Activated CD4-positive, alpha-beta memory T cell treated with anti-CD3 and anti-CD28 coated beads for 36 hours (primary cell): ENCODE measurements around the gene TPCN2. TPM values are rescaled to one million over a fixed set of nuclear protein-coding genes. Genes with fewer than 3 reads are reported as not detected.

Experiments used
- CTCF ChIA-PET: fragments of 350-600 bp; sonication (Branson Sonifier 250); formaldehyde crosslinking; loops from one replicate; lab custom pipeline; 2021; ENCODE audit warnings: antibody characterized with exemption, inconsistent platforms; lab: Charles Lee
- POLR2A ChIA-PET: fragments of 350-600 bp; sonication (Branson Sonifier 250); formaldehyde crosslinking; loops from one replicate; lab custom pipeline; 2021; ENCODE audit warnings: antibody characterized with exemption; lab: Charles Lee
- DNase-seq: peaks from one replicate; pipeline ENCODE4 v3.0.0-alpha.2; 2020
- H3K27ac Mint-ChIP-seq: one replicate; pipeline ENCODE4 v1.8.0; 2021; ENCODE audit warnings: mixed read lengths
- H3K27me3 Mint-ChIP-seq: one replicate; pipeline ENCODE4 v1.8.0; 2021; ENCODE audit warnings: mixed read lengths
- H3K36me3 Mint-ChIP-seq: one replicate; pipeline ENCODE4 v1.8.0; 2021; ENCODE audit warnings: mixed read lengths
- H3K4me1 Mint-ChIP-seq: one replicate; pipeline ENCODE4 v1.8.0; 2021; ENCODE audit warnings: low read depth, mixed read lengths
- H3K4me3 Mint-ChIP-seq: one replicate; pipeline ENCODE4 v1.8.0; 2021; ENCODE audit warnings: mild to moderate bottlenecking, mixed read lengths
- H3K9me3 Mint-ChIP-seq: one replicate; pipeline ENCODE4 v1.8.0; 2021; ENCODE audit warnings: mixed read lengths
- intact Hi-C: fragments of 100-400 bp; cut with micrococcal nuclease; formaldehyde crosslinking; loops from one replicate; pipeline ENCODE4 v1.15.1; 2023
- total RNA-seq, 2 experiments: library from RNA; stranded (reverse); gene quantifications; one replicate each; pipeline ENCODE4 v1.2.3, GENCODE V29; 2021

The TPCN2 gene
- total RNA-seq, 2 experiments from 2014 or later, result 12.0 to 12.8 TPM

- POLR2A ChIA-PET, result interaction anchor here (0.9 kb wide), 1 partner anchor 15 kb away, joined by 3 read pairs; no protein-coding TSS in a partner anchor
- no peaks in the 10 kb centered on the region for H3K9me3 Mint-ChIP-seq
- peaks cover 17% of the 10 kb centered on the region for H3K4me1 Mint-ChIP-seq
- CTCF ChIA-PET, result no interaction called here
- no peaks in the 10 kb centered on the region for H3K36me3 Mint-ChIP-seq
- peak overlapping the region; percentile 74 for H3K4me3 Mint-ChIP-seq
- H3K27ac Mint-ChIP-seq, result peak overlapping the region; percentile 45
- no peak for DNase-seq
- H3K27me3 Mint-ChIP-seq, result peaks cover 2% of the 10 kb centered on the region
- intact Hi-C loops, result loop anchor here (2.0 to 5.0 kb wide), 2 partner anchors 145 to 206 kb away; partner anchors contain the start of genes CPT1A, IGHMBP2 and MRPL21
Measured at GRCh38 chr11:69048031-69048693, 570 bp upstream of the TPCN2 start.

- ChIA-PET POLR2A (interaction anchor here (1.0 kb wide), 1 partner anchor 38 kb away, joined by 3 read pairs; no protein-coding TSS in a partner anchor), CTCF (no interaction called here)
- Mint-ChIP-seq H3K4me3 (peak overlapping the region; percentile 76), H3K36me3 (no peaks in the 10 kb centered on the region), H3K4me1 (peaks cover 17% of the 10 kb centered on the region), H3K27ac (peak overlapping the region; percentile 71), H3K9me3 (no peaks in the 10 kb centered on the region), H3K27me3 (peaks cover 2% of the 10 kb centered on the region)
- DNase-seq, result peak; percentile 46
- intact Hi-C loops, result loop anchor here (2.0 to 5.0 kb wide), 2 partner anchors 147 to 207 kb away; partner anchors contain the start of genes CPT1A, IGHMBP2 and MRPL21
Measured at GRCh38 chr11:69049490-69049867, 747 bp downstream of the TPCN2 start.

GRCh38 chr11:69050592-69051380, 2.1 kb downstream of the TPCN2 start:
- H3K27me3 Mint-ChIP-seq, result no peaks in the 10 kb centered on the region
- intact Hi-C loops, result no loop called here
- no peaks in the 10 kb centered on the region for H3K9me3 Mint-ChIP-seq
- ChIA-PET CTCF (interaction anchor here (1.1 kb wide), 1 partner anchor 39 kb away, joined by 4 read pairs; no protein-coding TSS in a partner anchor), POLR2A (interaction anchor here (0.7 kb wide), 1 partner anchor 806 kb away, joined by 3 read pairs; no protein-coding TSS in a partner anchor)
- peaks cover 2% of the 10 kb centered on the region for H3K36me3 Mint-ChIP-seq
- H3K4me1 Mint-ChIP-seq, result peaks cover 20% of the 10 kb centered on the region
- peak overlapping the region; percentile 32 for H3K4me3 Mint-ChIP-seq
- DNase-seq, result no peak
- no peak overlapping the region for H3K27ac Mint-ChIP-seq

GRCh38 chr11:69051381-69052342, 2.9 kb downstream of the TPCN2 start:
- Mint-ChIP-seq H3K36me3 (peaks cover 4% of the 10 kb centered on the region), H3K4me1 (peaks cover 25% of the 10 kb centered on the region), H3K9me3 (no peaks in the 10 kb centered on the region), H3K4me3 (no peak overlapping the region), H3K27me3 (no peaks in the 10 kb centered on the region), H3K27ac (no peak overlapping the region)
- intact Hi-C loops, result no loop called here
- ChIA-PET POLR2A (interaction anchor here (0.7 kb wide), 1 partner anchor 807 kb away, joined by 3 read pairs; no protein-coding TSS in a partner anchor), CTCF (interaction anchor here (1.1 kb wide), 2 partner anchors 7 to 38 kb away, joined by 3 to 4 read pairs; no protein-coding TSS in a partner anchor)
- DNase-seq, result no peak

GRCh38 chr11:69052343-69053168, 3.8 kb downstream of the TPCN2 start:
- Mint-ChIP-seq H3K27me3 (no peaks in the 10 kb centered on the region), H3K27ac (no peak overlapping the region), H3K4me1 (peaks cover 25% of the 10 kb centered on the region), H3K36me3 (peaks cover 4% of the 10 kb centered on the region), H3K9me3 (no peaks in the 10 kb centered on the region), H3K4me3 (no peak overlapping the region)
- intact Hi-C loops, result no loop called here
- no peak for DNase-seq
- ChIA-PET POLR2A (no interaction called here), CTCF (interaction anchor here (1.1 kb wide), 2 partner anchors 8 to 37 kb away, joined by 3 to 4 read pairs; no protein-coding TSS in a partner anchor)

GRCh38 chr11:69053169-69053477, 4.4 kb downstream of the TPCN2 start:
- H3K4me1 Mint-ChIP-seq, result peaks cover 21% of the 10 kb centered on the region
- POLR2A ChIA-PET, result no interaction called here
- DNase-seq, result no peak
- H3K27ac Mint-ChIP-seq, result no peak overlapping the region
- peaks cover 4% of the 10 kb centered on the region for H3K36me3 Mint-ChIP-seq
- intact Hi-C loops, result no loop called here
- H3K4me3 Mint-ChIP-seq, result no peak overlapping the region
- no peaks in the 10 kb centered on the region for H3K27me3 Mint-ChIP-seq
- no peaks in the 10 kb centered on the region for H3K9me3 Mint-ChIP-seq
- CTCF ChIA-PET, result interaction anchor here (1.1 kb wide), 1 partner anchor 9 kb away, joined by 3 read pairs; no protein-coding TSS in a partner anchor

- peaks cover 4% of the 10 kb centered on the region for H3K36me3 Mint-ChIP-seq
- POLR2A ChIA-PET, result no interaction called here
- DNase-seq, result no peak
- intact Hi-C loops, result no loop called here
- CTCF ChIA-PET, result no interaction called here
- no peak overlapping the region for H3K4me3 Mint-ChIP-seq
- no peaks in the 10 kb centered on the region for H3K9me3 Mint-ChIP-seq
- H3K27me3 Mint-ChIP-seq, result no peaks in the 10 kb centered on the region
- H3K4me1 Mint-ChIP-seq, result peaks cover 19% of the 10 kb centered on the region
- no peak overlapping the region for H3K27ac Mint-ChIP-seq
Measured at GRCh38 chr11:69053546-69054396, 5.0 kb downstream of the TPCN2 start.

GRCh38 chr11:69054397-69055211, 5.9 kb downstream of the TPCN2 start:
- intact Hi-C loops, result no loop called here
- CTCF ChIA-PET, result no interaction called here
- Mint-ChIP-seq H3K27me3 (no peaks in the 10 kb centered on the region), H3K36me3 (peaks cover 4% of the 10 kb centered on the region), H3K4me1 (peaks cover 18% of the 10 kb centered on the region), H3K4me3 (no peak overlapping the region), H3K9me3 (no peaks in the 10 kb centered on the region), H3K27ac (no peak overlapping the region)
- DNase-seq, result no peak
- POLR2A ChIA-PET, result no interaction called here

- ChIA-PET CTCF (no interaction called here), POLR2A (no interaction called here)
Measured at GRCh38 chr11:69055212-69055586, 6.5 kb downstream of the TPCN2 start.

More at GRCh38 chr11:69055212-69055586, 6.5 kb downstream of the TPCN2 start:
- Mint-ChIP-seq H3K27ac (no peak overlapping the region), H3K36me3 (peaks cover 4% of the 10 kb centered on the region), H3K9me3 (no peaks in the 10 kb centered on the region), H3K4me3 (no peak overlapping the region), H3K4me1 (peaks cover 13% of the 10 kb centered on the region), H3K27me3 (no peaks in the 10 kb centered on the region)
- DNase-seq, result no peak
- intact Hi-C loops, result no loop called here
